SJCRH30 (cell line): ENCODE results near the gene ZSWIM4. TPM values are rescaled to one million over a fixed set of nuclear protein-coding genes. Genes with fewer than 3 reads are reported as not detected.
"Not testable (repeated sequence)": the region's sequence is repeated elsewhere in the genome, so short reads cannot be mapped to it uniquely, and the experiment has no call there.

Experiments
- DNase-seq, 2 experiments: peaks; one replicate each; pipeline ENCODE4 v3.0.0-alpha.2; 2015 to 2020
- H3K27ac ChIP-seq: fragments of 250-450 bp; sonication (Bioruptor Pico); 2 replicates; pipeline ENCODE4 v1.5.1; 2020; ENCODE audit warnings: mild to moderate bottlenecking, moderate library complexity
- H3K27me3 ChIP-seq: fragments of 250-450 bp; sonication (Bioruptor Pico); 2 replicates; pipeline ENCODE4 v1.5.1; 2020; ENCODE audit warnings: mild to moderate bottlenecking, moderate library complexity
- H3K36me3 ChIP-seq: fragments of 250-450 bp; sonication (Bioruptor Pico); 2 replicates; pipeline ENCODE4 v1.5.1; 2020; ENCODE audit warnings: mild to moderate bottlenecking, moderate library complexity
- H3K4me1 ChIP-seq: fragments of 250-450 bp; sonication (Bioruptor Pico); 2 replicates; pipeline ENCODE4 v1.5.1; 2020; ENCODE audit warnings: mild to moderate bottlenecking, moderate library complexity
- H3K4me3 ChIP-seq: fragments of 250-450 bp; sonication (Bioruptor Pico); 2 replicates; pipeline ENCODE4 v1.5.1; 2020; ENCODE audit warnings: mild to moderate bottlenecking, moderate library complexity
- H3K9me3 ChIP-seq: fragments of 250-450 bp; sonication (Bioruptor Pico); replicated peaks from 2 replicates; pipeline ENCODE4 v1.5.1; 2020; ENCODE audit warnings: mild to moderate bottlenecking, moderate library complexity
- total RNA-seq: library from RNA; depleted of rRNA; stranded (reverse); fragments of >200 nt; shearing (Covaris generic); gene quantifications from 2 replicates; pipeline ENCODE4 v1.2.3, GENCODE V29; 2014; rRNA removed

The ZSWIM4 gene
- total RNA-seq, result 16.8 and 18.3 TPM in 2 replicates

DNA sequence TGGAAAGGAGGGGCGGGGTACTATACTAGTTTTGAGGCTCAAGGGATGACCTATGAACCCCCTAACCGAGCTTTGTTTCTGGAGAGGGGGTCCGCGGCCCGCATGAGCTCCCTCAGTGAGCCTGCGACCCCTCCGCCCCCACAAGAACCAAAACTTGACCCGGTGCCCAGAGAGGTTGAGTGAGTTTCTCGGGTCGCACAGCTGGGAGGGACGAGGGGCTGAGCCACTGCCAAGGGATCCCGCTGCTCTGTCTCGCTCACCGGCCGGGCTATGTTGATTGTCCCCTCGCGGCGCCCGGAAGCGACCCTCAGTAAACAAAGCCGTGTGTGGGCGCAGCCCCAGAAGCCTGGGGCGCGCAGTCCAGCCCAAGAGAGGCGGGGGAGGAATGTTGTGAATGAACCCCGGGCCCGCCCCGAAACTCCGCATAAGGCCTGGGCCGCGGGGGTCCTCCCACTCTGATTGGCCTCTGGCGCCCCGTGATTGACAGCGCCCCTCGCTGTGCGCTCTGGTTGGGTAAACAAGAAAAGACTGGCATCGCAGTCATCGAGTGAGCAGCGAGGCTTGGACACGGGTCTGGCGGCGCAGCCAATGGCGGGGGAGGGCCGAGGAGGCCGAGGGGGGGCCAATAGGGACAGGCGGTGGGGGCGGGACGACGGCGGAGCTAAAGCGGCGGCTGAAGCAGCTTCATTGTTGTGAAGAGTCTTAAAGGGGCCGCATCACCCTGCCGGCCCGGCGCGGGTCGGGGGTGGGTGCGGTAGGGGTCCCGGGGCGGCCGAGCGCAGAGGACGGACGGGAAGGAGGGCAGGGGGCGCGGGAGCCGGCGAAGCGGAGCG is at the start of gene ZSWIM4:
Gene ZSWIM4, plus strand, starts transcription at position 687 of the 833 bp plus-strand sequence. CDS start 206 bp downstream, outside the sequence.
- Histone ChIP-seq H3K9me3 (no peaks in the 10 kb centered on the region), H3K4me1 (peaks cover 13% of the 10 kb centered on the region), H3K27ac (peak within 1 kb of the TSS; percentile 75), H3K36me3 (no peaks in the 10 kb centered on the region), H3K4me3 (peak within 1 kb of the TSS; percentile 75), H3K27me3 (no peaks in the 10 kb centered on the region)
- peak; percentile 100 for DNase-seq

- no peak for DNase-seq
- Histone ChIP-seq H3K4me1 (no peaks in the 10 kb centered on the region), H3K36me3 (peaks cover 5% of the 10 kb centered on the region; the same call in 1 of the 2 replicates), H3K27ac (no peak overlapping the region), H3K9me3 (peaks cover 2% of the 10 kb centered on the region; the same call in 1 of the 2 replicates), H3K4me3 (peak overlapping the region; percentile 83), H3K27me3 (no peaks in the 10 kb centered on the region)
Measured at GRCh38 chr19:13747098-13747453, 48.2 kb upstream of the ZSWIM4 start.

GRCh38 chr19:13748169-13748828 is 46.9 kb upstream of the ZSWIM4 start:
- DNase-seq, result no peak
- H3K27me3 ChIP-seq, result no peaks in the 10 kb centered on the region
- H3K27ac ChIP-seq, result peak overlapping the region; percentile 20; the same call in 1 of the 2 replicates

GRCh38 chr19:13751436-13751835 is 43.8 kb upstream of the ZSWIM4 start:
- Histone ChIP-seq H3K4me3 (no peak overlapping the region), H3K4me1 (no peaks in the 10 kb centered on the region)

More at GRCh38 chr19:13748169-13748828, 46.9 kb upstream of the ZSWIM4 start:
- H3K4me3 ChIP-seq, result peak overlapping the region; percentile 83
- peaks cover 2% of the 10 kb centered on the region; the same call in 1 of the 2 replicates for H3K9me3 ChIP-seq
- no peaks in the 10 kb centered on the region for H3K4me1 ChIP-seq
- H3K36me3 ChIP-seq, result peaks cover 13% of the 10 kb centered on the region

GRCh38 chr19:13753622-13754021 is 41.6 kb upstream of the ZSWIM4 start:
- not testable (repeated sequence) for H3K4me1 ChIP-seq, H3K4me3 ChIP-seq, H3K27me3 ChIP-seq, H3K27ac ChIP-seq, DNase-seq, H3K9me3 ChIP-seq
- H3K36me3 ChIP-seq, result peaks cover 57% of the 10 kb centered on the region

More at GRCh38 chr19:13751436-13751835, 43.8 kb upstream of the ZSWIM4 start:
- H3K9me3 ChIP-seq, result peaks cover 2% of the 10 kb centered on the region; the same call in 1 of the 2 replicates
- H3K27me3 ChIP-seq, result no peaks in the 10 kb centered on the region
- no peak overlapping the region for H3K27ac ChIP-seq
- DNase-seq, result no peak
- peaks cover 38% of the 10 kb centered on the region for H3K36me3 ChIP-seq

DNA sequence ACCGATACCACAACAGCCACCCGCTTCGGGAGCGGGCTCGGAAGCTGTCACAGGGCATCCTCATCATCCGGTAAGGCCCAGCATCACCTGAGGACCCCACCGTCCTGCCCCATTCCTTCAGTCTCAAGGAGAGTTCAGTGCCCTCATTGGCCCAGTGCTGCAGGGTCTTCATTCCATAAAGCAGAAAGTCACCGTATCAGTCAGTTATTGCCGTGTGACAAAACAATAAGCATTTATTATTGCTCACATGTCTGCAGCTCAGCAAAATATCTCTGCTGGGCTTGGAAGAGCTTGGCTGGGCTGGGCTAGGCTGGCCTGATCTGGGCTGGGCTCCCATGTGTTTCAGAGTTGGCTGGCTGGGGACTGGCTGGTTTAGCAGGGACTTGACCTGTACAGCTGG is 39.0 kb upstream of the ZSWIM4 start:
- Histone ChIP-seq H3K36me3 (peaks cover 73% of the 10 kb centered on the region), H3K27ac (no peak overlapping the region), H3K4me1 (no peaks in the 10 kb centered on the region), H3K4me3 (no peak overlapping the region), H3K27me3 (no peaks in the 10 kb centered on the region), H3K9me3 (no peaks in the 10 kb centered on the region)
- no peak for DNase-seq

DNA sequence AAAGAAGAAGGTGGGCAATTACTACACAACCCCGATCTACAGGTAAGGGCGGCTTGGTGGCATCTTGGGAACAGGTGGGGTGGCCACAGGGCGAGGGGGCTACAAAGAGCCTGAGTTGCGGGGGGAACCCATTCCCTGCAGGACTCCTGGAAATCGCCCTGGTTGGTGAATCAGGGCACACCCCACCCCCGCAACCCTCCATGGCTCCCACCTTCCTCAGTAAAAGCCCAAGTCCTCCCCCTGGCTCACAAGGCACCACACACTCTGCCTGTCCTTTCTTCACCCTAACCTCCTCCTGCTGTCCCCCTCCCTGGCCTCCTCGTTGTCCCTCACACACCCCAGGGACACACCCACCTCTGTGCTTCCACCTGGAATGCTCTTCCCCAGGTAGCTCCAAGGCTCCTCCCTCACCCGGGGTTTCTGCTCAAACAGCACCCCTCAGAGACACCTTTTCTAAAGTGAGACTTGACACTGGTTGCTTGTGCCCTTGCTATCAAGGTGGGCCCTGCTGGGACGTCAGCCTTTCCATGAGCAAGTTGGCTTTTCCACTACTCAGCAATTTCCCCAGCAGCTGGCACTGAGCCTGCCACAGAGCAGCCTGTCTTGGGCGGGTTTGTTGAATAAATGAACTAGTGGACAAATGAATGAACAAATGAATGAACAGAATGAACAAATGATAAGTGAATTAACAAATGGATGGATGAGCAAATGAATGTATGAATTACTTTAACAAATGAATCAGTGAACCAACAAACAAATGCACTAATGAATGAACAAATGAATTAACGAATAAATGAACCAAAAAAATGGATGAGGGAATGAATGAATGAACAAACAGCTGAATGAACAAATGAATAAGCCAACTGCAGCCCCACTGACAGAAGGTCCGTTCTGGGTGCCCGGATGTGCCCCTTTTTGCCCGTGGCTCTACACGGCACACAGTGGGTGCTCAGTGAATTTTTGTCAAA is 37.2 kb upstream of the ZSWIM4 start:
- H3K4me1 ChIP-seq, result no peaks in the 10 kb centered on the region
- H3K9me3 ChIP-seq, result no peaks in the 10 kb centered on the region
- H3K27ac ChIP-seq, result no peak overlapping the region
- H3K27me3 ChIP-seq, result no peaks in the 10 kb centered on the region
- peaks cover 78% of the 10 kb centered on the region for H3K36me3 ChIP-seq
- no peak for DNase-seq
- H3K4me3 ChIP-seq, result no peak overlapping the region

DNA sequence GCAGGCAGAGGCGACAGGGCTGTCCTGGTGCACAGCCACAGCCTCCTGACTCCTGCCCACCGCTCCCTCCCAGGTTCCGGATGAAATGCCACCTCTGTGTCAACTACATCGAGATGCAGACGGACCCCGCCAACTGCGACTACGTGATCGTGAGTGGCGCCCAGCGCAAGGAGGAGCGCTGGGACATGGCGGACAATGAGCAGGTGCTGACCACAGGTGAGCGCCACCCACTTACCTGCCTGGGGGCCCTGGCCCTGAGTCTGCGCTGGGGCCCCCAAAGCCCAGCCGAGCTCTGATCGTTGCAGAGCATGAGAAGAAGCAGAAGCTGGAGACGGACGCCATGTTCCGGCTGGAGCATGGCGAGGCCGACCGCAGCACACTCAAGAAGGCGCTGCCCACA is 36.4 kb upstream of the ZSWIM4 start:
- Histone ChIP-seq H3K27ac (no peak overlapping the region), H3K4me1 (no peaks in the 10 kb centered on the region), H3K9me3 (no peaks in the 10 kb centered on the region), H3K4me3 (no peak overlapping the region), H3K36me3 (peaks cover 73% of the 10 kb centered on the region), H3K27me3 (no peaks in the 10 kb centered on the region)
- no peak for DNase-seq

GRCh38 chr19:13761423-13761822 is 33.8 kb upstream of the ZSWIM4 start:
- peaks cover 53% of the 10 kb centered on the region for H3K36me3 ChIP-seq
- H3K27ac ChIP-seq, result no peak overlapping the region
- no peaks in the 10 kb centered on the region for H3K9me3 ChIP-seq
- H3K4me1 ChIP-seq, result no peaks in the 10 kb centered on the region
- H3K27me3 ChIP-seq, result no peaks in the 10 kb centered on the region
- H3K4me3 ChIP-seq, result no peak overlapping the region
- DNase-seq, result no peak

- Histone ChIP-seq H3K9me3 (no peaks in the 10 kb centered on the region), H3K27me3 (no peaks in the 10 kb centered on the region), H3K4me1 (no peaks in the 10 kb centered on the region), H3K27ac (no peak overlapping the region), H3K4me3 (no peak overlapping the region), H3K36me3 (peaks cover 42% of the 10 kb centered on the region)
- no peak for DNase-seq
Measured at GRCh38 chr19:13762635-13763235, 32.5 kb upstream of the ZSWIM4 start.

GRCh38 chr19:13763265-13763664 is 32.0 kb upstream of the ZSWIM4 start:
- Histone ChIP-seq H3K9me3 (no peaks in the 10 kb centered on the region), H3K4me1 (no peaks in the 10 kb centered on the region), H3K36me3 (peaks cover 37% of the 10 kb centered on the region), H3K27ac (no peak overlapping the region), H3K27me3 (no peaks in the 10 kb centered on the region), H3K4me3 (no peak overlapping the region)
- no peak for DNase-seq

GRCh38 chr19:13764101-13764807 is 31.0 kb upstream of the ZSWIM4 start, which contains the start of gene MRI1:
TSS of gene MRI1 (plus strand) at chr19:13764522. CDS start at chr19:13764589, 67 bp downstream.
- Histone ChIP-seq H3K4me1 (no peaks in the 10 kb centered on the region), H3K27me3 (no peaks in the 10 kb centered on the region), H3K36me3 (peaks cover 32% of the 10 kb centered on the region), H3K9me3 (no peaks in the 10 kb centered on the region), H3K4me3 (peak within 1 kb of the TSS; percentile 71), H3K27ac (no peak within 1 kb of the TSS)
- DNase-seq, result peak; percentile 90 to 92

DNA sequence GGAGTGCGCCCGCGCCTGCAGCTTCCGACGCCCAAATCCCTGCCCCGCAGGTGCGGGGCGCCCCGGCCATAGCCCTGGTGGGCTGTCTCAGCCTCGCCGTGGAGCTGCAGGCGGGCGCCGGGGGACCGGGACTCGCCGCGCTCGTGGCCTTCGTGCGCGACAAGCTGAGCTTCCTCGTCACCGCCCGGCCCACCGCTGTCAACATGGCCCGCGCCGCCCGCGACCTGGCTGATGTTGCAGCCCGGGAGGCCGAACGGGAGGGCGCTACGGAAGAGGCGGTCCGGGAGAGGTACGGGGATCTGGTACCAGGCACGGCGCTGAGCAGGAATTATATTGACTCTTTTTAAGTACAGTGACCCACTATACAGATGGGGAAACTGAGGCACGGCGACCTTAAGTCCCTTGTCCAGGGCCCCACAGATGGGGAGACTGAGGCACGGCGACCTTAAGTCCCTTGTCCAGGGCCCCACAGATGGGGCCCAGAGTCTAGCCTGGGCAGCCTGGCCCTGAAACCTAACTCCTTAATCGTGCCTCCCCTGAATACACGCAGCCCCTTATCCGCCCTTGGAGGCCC is 30.3 kb upstream of the ZSWIM4 start:
- Histone ChIP-seq H3K4me1 (no peaks in the 10 kb centered on the region), H3K27ac (no peak overlapping the region), H3K27me3 (no peaks in the 10 kb centered on the region), H3K9me3 (no peaks in the 10 kb centered on the region), H3K4me3 (peak overlapping the region; percentile 71), H3K36me3 (peaks cover 35% of the 10 kb centered on the region)
- peak in 1 of 2 experiments; percentile 39 for DNase-seq
